ENCODE data around the gene METTL26.

METTL26 gene

DNA sequence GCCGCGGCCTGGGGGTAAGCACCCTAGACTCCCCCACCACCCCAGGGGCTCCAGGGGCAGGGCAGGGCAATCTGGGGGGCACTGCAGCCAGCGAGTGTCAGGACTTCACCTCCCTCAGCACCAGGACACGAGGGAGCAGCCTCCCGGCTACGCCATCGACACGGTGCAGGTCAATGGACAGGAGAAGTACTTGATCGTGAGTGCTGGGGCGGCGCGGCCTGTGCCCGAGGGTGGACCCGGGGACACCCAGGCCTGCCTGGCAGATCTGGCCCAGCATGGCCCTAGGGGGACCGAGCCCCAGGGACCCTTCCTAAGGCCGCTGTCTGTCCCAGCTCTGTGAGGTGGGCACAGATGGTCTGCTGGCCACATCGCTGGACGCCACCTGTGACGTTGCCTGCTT is 36.3 kb upstream of the METTL26 start:
- Mint-ChIP-seq H3K27ac (no peak overlapping the region), H3K36me3 (ENCODE audit: low read depth) (peaks cover 3% of the 10 kb centered on the region), H3K27me3 (ENCODE audit: low read depth) (peaks cover 6% of the 10 kb centered on the region), H3K9me3 (no peaks in the 10 kb centered on the region), H3K4me1 (no peaks in the 10 kb centered on the region), H3K4me3 (no peak overlapping the region)
- no peak for TF ChIP-seq CTCF (IDR thresholded peaks at IDR 0.05; ENCODE audit: unreplicated experiment in 3 of 3)

- H3K36me3 Mint-ChIP-seq (ENCODE audit: low read depth): peaks cover 3% of the 10 kb centered on the region
- no peaks in the 10 kb centered on the region for H3K4me1 Mint-ChIP-seq
- no peak for TF ChIP-seq CTCF (IDR thresholded peaks at IDR 0.05; ENCODE audit: unreplicated experiment in 3 of 3)
- no peaks in the 10 kb centered on the region for H3K9me3 Mint-ChIP-seq
- peak overlapping the region; percentile 54 to 74 (median 74) for H3K4me3 Mint-ChIP-seq
- H3K27ac Mint-ChIP-seq: no peak overlapping the region
- peaks cover 6% of the 10 kb centered on the region for H3K27me3 Mint-ChIP-seq (ENCODE audit: low read depth)
These were observed 35.4 kb upstream of the METTL26 start for GRCh38 chr16:671353-672131.

DNA sequence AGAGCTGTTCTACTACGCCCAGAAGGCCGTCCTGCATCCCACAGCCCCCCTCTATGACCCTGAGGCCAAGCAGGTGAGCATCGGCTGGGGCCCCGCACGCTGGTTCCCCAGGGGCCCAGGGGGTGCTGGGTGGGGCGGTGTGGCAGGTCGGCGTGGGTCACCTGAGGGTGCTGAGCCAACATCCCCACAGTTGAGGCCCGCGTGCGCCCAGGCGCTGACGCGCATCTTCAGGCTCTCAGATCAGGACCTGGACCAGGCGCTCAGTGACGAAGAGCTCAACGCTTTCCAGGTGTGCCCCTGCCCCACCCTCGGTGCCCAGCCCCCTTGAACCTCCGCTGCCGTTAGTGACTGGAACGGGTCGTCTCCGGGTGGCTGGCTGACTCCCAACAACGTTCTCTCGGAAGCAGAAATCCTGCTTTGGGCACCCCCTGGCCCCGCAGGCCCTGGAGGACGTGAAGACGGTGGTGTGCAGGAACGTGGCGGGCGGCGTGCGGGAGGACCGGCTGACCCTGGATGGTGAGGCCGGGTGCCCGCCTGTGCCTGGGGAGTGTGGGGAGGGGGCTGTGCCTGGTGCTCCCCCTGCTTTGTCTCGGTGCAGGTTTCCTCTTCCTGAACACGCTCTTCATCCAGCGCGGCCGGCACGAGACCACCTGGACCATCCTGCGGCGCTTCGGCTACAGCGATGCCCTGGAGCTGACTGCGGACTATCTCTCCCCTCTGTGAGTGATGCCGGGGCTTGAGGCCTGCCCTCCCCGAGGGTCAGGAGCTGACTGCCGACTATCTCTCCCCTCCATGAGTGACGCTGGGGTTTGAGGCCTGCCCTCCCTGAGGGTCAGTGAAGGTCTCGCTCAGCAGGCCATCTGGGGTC is 34.6 kb upstream of the METTL26 start:
- peaks cover 3% of the 10 kb centered on the region for H3K36me3 Mint-ChIP-seq (ENCODE audit: low read depth)
- no peaks in the 10 kb centered on the region for H3K4me1 Mint-ChIP-seq
- no peaks in the 10 kb centered on the region for H3K9me3 Mint-ChIP-seq
- no peak for TF ChIP-seq CTCF (IDR thresholded peaks at IDR 0.05; ENCODE audit: unreplicated experiment in 3 of 3)
- peaks cover 6% of the 10 kb centered on the region for H3K27me3 Mint-ChIP-seq (ENCODE audit: low read depth)
- no peak overlapping the region for H3K27ac Mint-ChIP-seq
- peak overlapping the region; percentile 75 to 82 (median 82) for H3K4me3 Mint-ChIP-seq

DNA sequence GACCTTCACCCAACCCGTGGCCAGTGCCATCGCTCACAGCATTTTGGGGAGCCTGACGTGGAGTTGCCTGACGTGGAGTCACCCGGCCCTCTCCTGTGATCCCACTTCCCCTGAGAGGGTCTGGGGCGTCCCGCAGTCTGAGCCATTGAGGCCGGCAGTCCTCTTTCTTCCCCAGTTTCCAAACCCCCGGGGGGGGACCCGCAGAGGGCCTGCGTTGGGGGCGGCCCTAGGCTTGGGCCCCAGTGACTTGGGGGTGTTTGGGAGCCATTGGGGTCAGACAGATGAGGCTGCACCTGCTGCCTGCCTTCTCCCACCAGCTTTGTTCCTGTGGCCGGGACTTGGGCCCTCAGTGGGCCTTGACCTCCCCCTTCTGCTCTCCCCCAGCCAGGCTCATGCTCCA is 33.6 kb upstream of the METTL26 start:
- no peak for TF ChIP-seq CTCF (IDR thresholded peaks at IDR 0.05; ENCODE audit: unreplicated experiment in 3 of 3)
- no peaks in the 10 kb centered on the region for H3K9me3 Mint-ChIP-seq
- H3K27me3 Mint-ChIP-seq (ENCODE audit: low read depth): no peaks in the 10 kb centered on the region
- no peak overlapping the region for H3K27ac Mint-ChIP-seq
- peaks cover 3% of the 10 kb centered on the region for H3K36me3 Mint-ChIP-seq (ENCODE audit: low read depth)
- H3K4me3 Mint-ChIP-seq: peak overlapping the region; percentile 82 to 85 (median 83)
- H3K4me1 Mint-ChIP-seq: no peaks in the 10 kb centered on the region

DNA sequence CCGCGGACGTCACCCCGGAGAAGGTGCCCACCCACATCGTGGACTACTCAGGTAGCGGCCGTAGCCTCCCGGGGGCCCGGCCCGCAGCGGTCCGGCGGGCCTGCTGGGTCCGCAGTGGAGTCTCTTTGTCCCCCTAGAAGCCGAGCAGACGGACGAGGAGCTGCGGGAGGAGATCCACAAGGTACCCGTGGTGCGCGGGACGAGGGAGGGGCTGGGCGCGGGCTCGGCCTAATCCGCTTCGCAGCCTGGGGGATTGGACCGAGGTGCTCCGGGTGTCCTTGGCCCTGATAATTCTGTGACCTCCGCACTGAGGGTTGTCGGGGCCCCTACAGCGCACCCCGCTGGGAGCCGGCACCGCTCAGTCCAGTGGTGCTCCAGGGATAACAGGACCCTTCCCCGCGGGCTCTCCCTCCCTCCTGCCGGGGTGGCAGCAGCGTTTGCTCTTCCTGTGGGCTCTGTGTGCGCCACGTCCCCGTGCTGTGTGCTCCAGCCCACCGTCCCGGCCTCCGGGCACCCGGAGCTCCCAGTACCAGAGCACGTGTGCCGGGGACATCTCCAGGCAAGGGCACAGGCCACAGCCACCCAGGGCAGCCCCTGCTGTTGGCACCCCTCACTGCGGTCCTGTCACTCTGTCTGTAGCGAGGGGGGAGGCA is 32.5 kb upstream of the METTL26 start:
- H3K27ac Mint-ChIP-seq: no peak overlapping the region
- no peaks in the 10 kb centered on the region for H3K9me3 Mint-ChIP-seq
- no peaks in the 10 kb centered on the region for H3K27me3 Mint-ChIP-seq (ENCODE audit: low read depth)
- TF ChIP-seq CTCF (IDR thresholded peaks at IDR 0.05; ENCODE audit: unreplicated experiment in 3 of 3): no peak
- H3K36me3 Mint-ChIP-seq (ENCODE audit: low read depth): peaks cover 3% of the 10 kb centered on the region
- no peaks in the 10 kb centered on the region for H3K4me1 Mint-ChIP-seq
- peak overlapping the region; percentile 82 to 85 (median 83) for H3K4me3 Mint-ChIP-seq

Measured in nephron (organoid).